HEK293 (cell line): ENCODE measurements around the gene NCOR1.

Source experiments
- KLF17 ChIP-seq: fragments of 450-650 bp; formaldehyde crosslinking; IDR thresholded peaks from 2 replicates; pipeline ENCODE4 v1.5.1; 2016; ENCODE audit warnings: missing biosample characterization, missing genetic modification characterization
- KLF8 ChIP-seq: fragments of 450-650 bp; formaldehyde crosslinking; IDR thresholded peaks from 2 replicates; pipeline ENCODE4 v1.5.1; 2016; ENCODE audit warnings: missing biosample characterization, missing genetic modification characterization
- PATZ1 ChIP-seq: fragments of 450-650 bp; formaldehyde crosslinking; IDR thresholded peaks from 2 replicates; pipeline ENCODE4 v1.5.1; 2016; ENCODE audit warnings: missing biosample characterization, missing genetic modification characterization
- PRDM1 ChIP-seq: fragments of 450-650 bp; formaldehyde crosslinking; IDR thresholded peaks from 2 replicates; pipeline ENCODE4; 2016; ENCODE audit warnings: missing biosample characterization, missing genetic modification characterization
- REPIN1 ChIP-seq: fragments of 450-650 bp; formaldehyde crosslinking; IDR thresholded peaks from 2 replicates; pipeline ENCODE4 v1.5.1; 2017; ENCODE audit warnings: missing biosample characterization, missing genetic modification characterization, low read depth
- YY2 ChIP-seq: fragments of 450-650 bp; formaldehyde crosslinking; IDR thresholded peaks from 2 replicates; pipeline ENCODE4 v1.5.1; 2016; ENCODE audit warnings: missing biosample characterization, missing genetic modification characterization
- ZBTB11 ChIP-seq: fragments of 450-650 bp; formaldehyde crosslinking; conservative IDR thresholded peaks from 2 replicates; pipeline ENCODE4 v1.5.1; 2016; ENCODE audit warnings: low read depth, missing biosample characterization, missing genetic modification characterization
- ZBTB8A ChIP-seq: fragments of 450-650 bp; formaldehyde crosslinking; IDR thresholded peaks from 2 replicates; pipeline ENCODE4 v1.5.1; 2016; ENCODE audit warnings: missing biosample characterization, missing genetic modification characterization
- ZNF223 ChIP-seq: fragments of 450-650 bp; formaldehyde crosslinking; IDR thresholded peaks from 2 replicates; pipeline ENCODE4 v1.5.1; 2016; ENCODE audit warnings: missing biosample characterization, missing genetic modification characterization
- ZNF394 ChIP-seq: fragments of 450-650 bp; formaldehyde crosslinking; IDR thresholded peaks from 2 replicates; pipeline ENCODE4 v1.5.1; 2016; ENCODE audit warnings: missing biosample characterization, missing genetic modification characterization, mild to moderate bottlenecking, moderate library complexity, borderline replicate concordance
- ZNF449 ChIP-seq: fragments of 450-650 bp; formaldehyde crosslinking; IDR thresholded peaks from 2 replicates; pipeline ENCODE4 v1.5.1; 2017; ENCODE audit warnings: missing biosample characterization, mild to moderate bottlenecking, missing genetic modification characterization, moderate library complexity
- ZNF514 ChIP-seq: fragments of 450-650 bp; formaldehyde crosslinking; IDR thresholded peaks from 2 replicates; pipeline ENCODE4 v1.5.1; 2016; ENCODE audit warnings: missing biosample characterization, missing genetic modification characterization
- ZNF629 ChIP-seq: fragments of 450-650 bp; formaldehyde crosslinking; IDR thresholded peaks from 2 replicates; pipeline ENCODE4 v1.5.1; 2017; ENCODE audit warnings: missing biosample characterization, missing genetic modification characterization
- ZNF660 ChIP-seq: fragments of 450-650 bp; IDR thresholded peaks from 2 replicates; pipeline ENCODE4 v1.5.1; 2018; ENCODE audit warnings: missing biosample characterization, mild to moderate bottlenecking, missing genetic modification characterization
- ZNF701 ChIP-seq: fragments of 450-650 bp; formaldehyde crosslinking; IDR thresholded peaks from 2 replicates; pipeline ENCODE4 v1.5.1; 2016; ENCODE audit warnings: missing biosample characterization, missing genetic modification characterization
- ZNF76 ChIP-seq: fragments of 450-650 bp; formaldehyde crosslinking; IDR thresholded peaks from 2 replicates; pipeline ENCODE4; 2016; ENCODE audit warnings: low read depth, missing biosample characterization, missing genetic modification characterization, borderline replicate concordance
- TF ChIP-seq, protein P1 (sequence below): fragments of 450-650 bp; formaldehyde crosslinking; IDR thresholded peaks from 2 replicates; pipeline ENCODE4 v1.5.1; 2017; ENCODE audit warnings: missing biosample characterization, missing genetic modification characterization
- TF ChIP-seq, protein P2 (sequence below): fragments of 450-650 bp; formaldehyde crosslinking; IDR thresholded peaks from 2 replicates; pipeline ENCODE4 v1.5.1; 2016; ENCODE audit warnings: missing biosample characterization, missing genetic modification characterization
- TF ChIP-seq, protein P3 (sequence below): fragments of 450-650 bp; formaldehyde crosslinking; IDR thresholded peaks from 2 replicates; pipeline ENCODE4 v1.5.1; 2016; ENCODE audit warnings: missing biosample characterization, missing genetic modification characterization
- TF ChIP-seq, protein P4 (sequence below): fragments of 450-650 bp; formaldehyde crosslinking; IDR thresholded peaks from 2 replicates; pipeline ENCODE4 v1.5.1; 2016; ENCODE audit warnings: missing biosample characterization, missing genetic modification characterization

Gene NCOR1

GRCh38 chr17:16215273-16215964 is at the start of gene NCOR1 (continued):
- TF ChIP-seq ZBTB11 (tag by site-specific recombination) (peak; percentile 86), REPIN1 (tag by site-specific recombination) (no peak), KLF17 (tag by site-specific recombination) (no peak), YY2 (peak; percentile 82), ZNF76 (tag by site-specific recombination) (peak; percentile 39; the same call in 1 of the 2 replicates), ZBTB8A (tag by site-specific recombination) (peak; percentile 85), ZNF660 (tag by site-specific recombination) (peak; percentile 83), PRDM1 (tag by site-specific recombination) (no peak), ZNF701 (no peak), ZNF629 (tag by site-specific recombination) (no peak), ZNF514 (tag by site-specific recombination) (no peak), PATZ1 (tag by site-specific recombination) (peak; percentile 38), KLF8 (no peak), ZNF394 (tag by site-specific recombination) (peak; percentile 39; the same call in 1 of the 2 replicates), ZNF449 (tag by site-specific recombination) (peak; percentile 95), ZNF223 (tag by site-specific recombination) (no peak)
- TF ChIP-seq, protein P1, sequence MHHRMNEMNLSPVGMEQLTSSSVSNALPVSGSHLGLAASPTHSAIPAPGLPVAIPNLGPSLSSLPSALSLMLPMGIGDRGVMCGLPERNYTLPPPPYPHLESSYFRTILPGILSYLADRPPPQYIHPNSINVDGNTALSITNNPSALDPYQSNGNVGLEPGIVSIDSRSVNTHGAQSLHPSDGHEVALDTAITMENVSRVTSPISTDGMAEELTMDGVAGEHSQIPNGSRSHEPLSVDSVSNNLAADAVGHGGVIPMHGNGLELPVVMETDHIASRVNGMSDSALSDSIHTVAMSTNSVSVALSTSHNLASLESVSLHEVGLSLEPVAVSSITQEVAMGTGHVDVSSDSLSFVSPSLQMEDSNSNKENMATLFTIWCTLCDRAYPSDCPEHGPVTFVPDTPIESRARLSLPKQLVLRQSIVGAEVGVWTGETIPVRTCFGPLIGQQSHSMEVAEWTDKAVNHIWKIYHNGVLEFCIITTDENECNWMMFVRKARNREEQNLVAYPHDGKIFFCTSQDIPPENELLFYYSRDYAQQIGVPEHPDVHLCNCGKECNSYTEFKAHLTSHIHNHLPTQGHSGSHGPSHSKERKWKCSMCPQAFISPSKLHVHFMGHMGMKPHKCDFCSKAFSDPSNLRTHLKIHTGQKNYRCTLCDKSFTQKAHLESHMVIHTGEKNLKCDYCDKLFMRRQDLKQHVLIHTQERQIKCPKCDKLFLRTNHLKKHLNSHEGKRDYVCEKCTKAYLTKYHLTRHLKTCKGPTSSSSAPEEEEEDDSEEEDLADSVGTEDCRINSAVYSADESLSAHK (tag by site-specific recombination) = no peak
- TF ChIP-seq, protein P2, sequence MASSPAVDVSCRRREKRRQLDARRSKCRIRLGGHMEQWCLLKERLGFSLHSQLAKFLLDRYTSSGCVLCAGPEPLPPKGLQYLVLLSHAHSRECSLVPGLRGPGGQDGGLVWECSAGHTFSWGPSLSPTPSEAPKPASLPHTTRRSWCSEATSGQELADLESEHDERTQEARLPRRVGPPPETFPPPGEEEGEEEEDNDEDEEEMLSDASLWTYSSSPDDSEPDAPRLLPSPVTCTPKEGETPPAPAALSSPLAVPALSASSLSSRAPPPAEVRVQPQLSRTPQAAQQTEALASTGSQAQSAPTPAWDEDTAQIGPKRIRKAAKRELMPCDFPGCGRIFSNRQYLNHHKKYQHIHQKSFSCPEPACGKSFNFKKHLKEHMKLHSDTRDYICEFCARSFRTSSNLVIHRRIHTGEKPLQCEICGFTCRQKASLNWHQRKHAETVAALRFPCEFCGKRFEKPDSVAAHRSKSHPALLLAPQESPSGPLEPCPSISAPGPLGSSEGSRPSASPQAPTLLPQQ (tag by site-specific recombination) = 0 out of 2 replicates have a peak, but pooled peaks have one; percentile 37
- TF ChIP-seq, protein P3, sequence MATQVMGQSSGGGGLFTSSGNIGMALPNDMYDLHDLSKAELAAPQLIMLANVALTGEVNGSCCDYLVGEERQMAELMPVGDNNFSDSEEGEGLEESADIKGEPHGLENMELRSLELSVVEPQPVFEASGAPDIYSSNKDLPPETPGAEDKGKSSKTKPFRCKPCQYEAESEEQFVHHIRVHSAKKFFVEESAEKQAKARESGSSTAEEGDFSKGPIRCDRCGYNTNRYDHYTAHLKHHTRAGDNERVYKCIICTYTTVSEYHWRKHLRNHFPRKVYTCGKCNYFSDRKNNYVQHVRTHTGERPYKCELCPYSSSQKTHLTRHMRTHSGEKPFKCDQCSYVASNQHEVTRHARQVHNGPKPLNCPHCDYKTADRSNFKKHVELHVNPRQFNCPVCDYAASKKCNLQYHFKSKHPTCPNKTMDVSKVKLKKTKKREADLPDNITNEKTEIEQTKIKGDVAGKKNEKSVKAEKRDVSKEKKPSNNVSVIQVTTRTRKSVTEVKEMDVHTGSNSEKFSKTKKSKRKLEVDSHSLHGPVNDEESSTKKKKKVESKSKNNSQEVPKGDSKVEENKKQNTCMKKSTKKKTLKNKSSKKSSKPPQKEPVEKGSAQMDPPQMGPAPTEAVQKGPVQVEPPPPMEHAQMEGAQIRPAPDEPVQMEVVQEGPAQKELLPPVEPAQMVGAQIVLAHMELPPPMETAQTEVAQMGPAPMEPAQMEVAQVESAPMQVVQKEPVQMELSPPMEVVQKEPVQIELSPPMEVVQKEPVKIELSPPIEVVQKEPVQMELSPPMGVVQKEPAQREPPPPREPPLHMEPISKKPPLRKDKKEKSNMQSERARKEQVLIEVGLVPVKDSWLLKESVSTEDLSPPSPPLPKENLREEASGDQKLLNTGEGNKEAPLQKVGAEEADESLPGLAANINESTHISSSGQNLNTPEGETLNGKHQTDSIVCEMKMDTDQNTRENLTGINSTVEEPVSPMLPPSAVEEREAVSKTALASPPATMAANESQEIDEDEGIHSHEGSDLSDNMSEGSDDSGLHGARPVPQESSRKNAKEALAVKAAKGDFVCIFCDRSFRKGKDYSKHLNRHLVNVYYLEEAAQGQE = 0 out of 2 replicates have a peak, but pooled peaks have one; percentile 10
- TF ChIP-seq, protein P4, sequence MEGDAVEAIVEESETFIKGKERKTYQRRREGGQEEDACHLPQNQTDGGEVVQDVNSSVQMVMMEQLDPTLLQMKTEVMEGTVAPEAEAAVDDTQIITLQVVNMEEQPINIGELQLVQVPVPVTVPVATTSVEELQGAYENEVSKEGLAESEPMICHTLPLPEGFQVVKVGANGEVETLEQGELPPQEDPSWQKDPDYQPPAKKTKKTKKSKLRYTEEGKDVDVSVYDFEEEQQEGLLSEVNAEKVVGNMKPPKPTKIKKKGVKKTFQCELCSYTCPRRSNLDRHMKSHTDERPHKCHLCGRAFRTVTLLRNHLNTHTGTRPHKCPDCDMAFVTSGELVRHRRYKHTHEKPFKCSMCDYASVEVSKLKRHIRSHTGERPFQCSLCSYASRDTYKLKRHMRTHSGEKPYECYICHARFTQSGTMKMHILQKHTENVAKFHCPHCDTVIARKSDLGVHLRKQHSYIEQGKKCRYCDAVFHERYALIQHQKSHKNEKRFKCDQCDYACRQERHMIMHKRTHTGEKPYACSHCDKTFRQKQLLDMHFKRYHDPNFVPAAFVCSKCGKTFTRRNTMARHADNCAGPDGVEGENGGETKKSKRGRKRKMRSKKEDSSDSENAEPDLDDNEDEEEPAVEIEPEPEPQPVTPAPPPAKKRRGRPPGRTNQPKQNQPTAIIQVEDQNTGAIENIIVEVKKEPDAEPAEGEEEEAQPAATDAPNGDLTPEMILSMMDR = peak; percentile 92
